A673 (cell line): ENCODE data around the gene CHRM3.

Experiments
- CTCF ChIP-seq: fragments of 300-800, 200-600 bp; sonication (generic); conservative IDR thresholded peaks from 2 replicates; pipeline ENCODE4 v1.5.1; 2017; ENCODE audit warnings: low read depth, mild to moderate bottlenecking, antibody characterized with exemption, low read length, moderate library complexity, mixed read lengths
- EZH2 ChIP-seq: fragments of 200-600 bp; sonication (generic); IDR thresholded peaks from 2 replicates; pipeline ENCODE4 v1.6.1; 2017; ENCODE audit warnings: borderline replicate concordance, low read depth, mild to moderate bottlenecking, mixed read lengths, antibody characterized with exemption, low read length; ENCODE audit not compliant: poor library complexity, severe bottlenecking

- TF ChIP-seq CTCF = no peak
- peak; percentile 41 for TF ChIP-seq EZH2
These were observed 1.2 kb downstream of the CHRM3 start for GRCh38 chr1:239387304-239388158.
